Measurements from ENCODE around the gene ACTRT3.
"Not testable (repeated sequence)": the region's sequence is repeated elsewhere in the genome, so short reads cannot be mapped to it uniquely, and the experiment has no call there.

ACTRT3 gene

GRCh38 chr3:169772305-169772896, 3.0 kb upstream of the ACTRT3 start:
- DNase-seq: peak; percentile 61 to 84

- peak; percentile 59 to 71 for DNase-seq
Measured at GRCh38 chr3:169771497-169772304, 2.3 kb upstream of the ACTRT3 start.

- DNase-seq: peak; percentile 82 to 89
Measured at GRCh38 chr3:169764882-169765612, 4.3 kb downstream of the ACTRT3 start, which contains the start of gene TERC. TSS of gene TERC (minus strand) at chr3:169765060.

GRCh38 chr3:169764312-169764881, 5.0 kb downstream of the ACTRT3 start:
- peak in 1 of 2 experiments; percentile 24 for DNase-seq

- DNase-seq: no peak
Measured at GRCh38 chr3:169760479-169760878, 8.9 kb downstream of the ACTRT3 start.

GRCh38 chr3:169759256-169759655, 10.1 kb downstream of the ACTRT3 start:
- peak; percentile 15 to 63 for DNase-seq

- DNase-seq: no peak
Measured at GRCh38 chr3:169758359-169758994, 10.9 kb downstream of the ACTRT3 start.

GRCh38 chr3:169755488-169755887, 13.9 kb downstream of the ACTRT3 start:
- DNase-seq: no peak

GRCh38 chr3:169754711-169755110, 14.7 kb downstream of the ACTRT3 start:
- DNase-seq: no peak

GRCh38 chr3:169751875-169752274, 17.5 kb downstream of the ACTRT3 start:
- no peak for DNase-seq

- DNase-seq: no peak
Measured at GRCh38 chr3:169750665-169751064, 18.7 kb downstream of the ACTRT3 start.

GRCh38 chr3:169748670-169749069, 20.7 kb downstream of the ACTRT3 start:
- DNase-seq: no peak

GRCh38 chr3:169746924-169747323, 22.4 kb downstream of the ACTRT3 start:
- DNase-seq: no peak

- DNase-seq: peak in 1 of 2 experiments; percentile 33
Measured at GRCh38 chr3:169744366-169745054, 24.9 kb downstream of the ACTRT3 start.

- DNase-seq: no peak
Measured at GRCh38 chr3:169739067-169739466, 30.3 kb downstream of the ACTRT3 start.

GRCh38 chr3:169731857-169732256, 37.5 kb downstream of the ACTRT3 start:
- not testable (repeated sequence) for DNase-seq

GRCh38 chr3:169722724-169723123, 46.6 kb downstream of the ACTRT3 start:
- no peak for DNase-seq

- not testable (repeated sequence) for DNase-seq
Measured at GRCh38 chr3:169718415-169718814, 50.9 kb downstream of the ACTRT3 start.
